Neutrophil (primary cell): Measurements from ENCODE around the gene FAM8A1.
"Not testable (repeated sequence)": the region's sequence is repeated elsewhere in the genome, so short reads cannot be mapped to it uniquely, and the experiment has no call there.

Experiments
- H3K27ac ChIP-seq: fragments of 200-600 bp; sonication (generic); 2 replicates; pipeline ENCODE4 v1.5.1; 2016; ENCODE audit warnings: mild to moderate bottlenecking, moderate library complexity
- H3K27me3 ChIP-seq: fragments of 200-600 bp; sonication (generic); 2 replicates; pipeline ENCODE4 v1.6.0; 2016; ENCODE audit warnings: mild to moderate bottlenecking
- H3K36me3 ChIP-seq: fragments of 200-600 bp; sonication (generic); 2 replicates; pipeline ENCODE4 v1.5.1; 2017
- H3K4me1 ChIP-seq, 2 experiments: fragments of 200-600 bp in 1 of 2; sonication (generic) in 1 of 2; 1 replicate in 1 of 2; 2 replicates in 1 of 2; pipeline versions ENCODE4 v1.5.1 to v1.6.1; 2013 to 2016; ENCODE audit warnings: low read depth in 1 of 2, low read length in 1 of 2, mild to moderate bottlenecking in 1 of 2, moderate library complexity in 1 of 2; ENCODE audit not compliant: control insufficient read depth in 1 of 2, insufficient read depth in 1 of 2
- H3K4me3 ChIP-seq, 2 experiments: fragments of 200-600 bp in 1 of 2; sonication (generic) in 1 of 2; 1 replicate in 1 of 2; 2 replicates in 1 of 2; pipeline ENCODE4 v1.5.1; 2013 to 2016; ENCODE audit warnings: low read depth in 1 of 2, low read length in 1 of 2, mild to moderate bottlenecking in 1 of 2, moderate library complexity in 1 of 2
- H3K9me3 ChIP-seq: fragments of 200-600 bp; sonication (generic); 2 replicates; pipeline ENCODE4 v1.5.1; 2016
- CTCF ChIP-seq: fragments of 200-600 bp; sonication (generic); IDR thresholded peaks from 2 replicates; pipeline ENCODE4 v1.5.1; 2016; ENCODE audit warnings: antibody characterized with exemption

FAM8A1 gene

GRCh38 chr6:17584241-17584803 lies 15.8 kb upstream of the FAM8A1 start:
- H3K27me3 ChIP-seq = peaks cover 29% of the 10 kb centered on the region
- H3K9me3 ChIP-seq = no peaks in the 10 kb centered on the region
- H3K27ac ChIP-seq = peak overlapping the region; percentile 79
- H3K36me3 ChIP-seq = no peaks in the 10 kb centered on the region
- H3K4me3 ChIP-seq = no peak overlapping the region
- TF ChIP-seq CTCF = peak; percentile 71
- H3K4me1 ChIP-seq = peaks cover 14 to 35% of the 10 kb centered on the region in 2 experiments

GRCh38 chr6:17585766-17586490 lies 14.2 kb upstream of the FAM8A1 start:
- Histone ChIP-seq H3K4me3 (no peak overlapping the region), H3K4me1 (peaks cover 24 to 37% of the 10 kb centered on the region in 2 experiments), H3K27ac (peak overlapping the region; percentile 79), H3K9me3 (no peaks in the 10 kb centered on the region), H3K36me3 (no peaks in the 10 kb centered on the region), H3K27me3 (peaks cover 13% of the 10 kb centered on the region)
- TF ChIP-seq CTCF = peak; percentile 54

GRCh38 chr6:17586623-17587022 lies 13.5 kb upstream of the FAM8A1 start:
- Histone ChIP-seq H3K4me1 (peaks cover 31 to 44% of the 10 kb centered on the region in 2 experiments), H3K27ac (peak overlapping the region; percentile 79)
- not testable (repeated sequence) for H3K36me3 ChIP-seq, H3K4me3 ChIP-seq, H3K27me3 ChIP-seq, H3K9me3 ChIP-seq

GRCh38 chr6:17588011-17588410 lies 12.1 kb upstream of the FAM8A1 start:
- Histone ChIP-seq H3K27ac (peak overlapping the region; percentile 10), H3K27me3 (no peaks in the 10 kb centered on the region), H3K4me1 (peaks cover 44 to 58% of the 10 kb centered on the region in 2 experiments), H3K9me3 (no peaks in the 10 kb centered on the region), H3K36me3 (no peaks in the 10 kb centered on the region), H3K4me3 (no peak overlapping the region)
- no peak for TF ChIP-seq CTCF

GRCh38 chr6:17589406-17590096 lies 10.6 kb upstream of the FAM8A1 start:
- no peaks in the 10 kb centered on the region for H3K36me3 ChIP-seq
- H3K4me1 ChIP-seq = peaks cover 50 to 61% of the 10 kb centered on the region in 2 experiments
- H3K4me3 ChIP-seq = no peak overlapping the region
- H3K27me3 ChIP-seq = no peaks in the 10 kb centered on the region
- H3K27ac ChIP-seq = peak overlapping the region; percentile 10
- no peaks in the 10 kb centered on the region for H3K9me3 ChIP-seq
- TF ChIP-seq CTCF = no peak

GRCh38 chr6:17591287-17591686 lies 8.8 kb upstream of the FAM8A1 start:
- Histone ChIP-seq H3K27ac (peak overlapping the region; percentile 89), H3K4me1 (peaks cover 40 to 45% of the 10 kb centered on the region in 2 experiments), H3K4me3 (peak overlapping the region; percentile 7 to 39), H3K9me3 (no peaks in the 10 kb centered on the region), H3K27me3 (no peaks in the 10 kb centered on the region), H3K36me3 (no peaks in the 10 kb centered on the region)
- no peak for TF ChIP-seq CTCF
